Fibroblast of lung (primary cell): Measurements from ENCODE around the gene CYB561D2.

ENCODE experiments used
- EZH2 ChIP-seq: IDR thresholded peaks from 2 replicates; pipeline ENCODE4 v1.5.1; 2012; ENCODE audit warnings: low read length, control low read depth, mild to moderate bottlenecking; ENCODE audit errors: missing control alignments
- TF ChIP-seq, protein P1 (sequence below), 2 donors: IDR thresholded peaks in 1 of 2; conservative IDR thresholded peaks in 1 of 2; 1 replicate in 1 of 2; 2 replicates in 1 of 2; pipeline ENCODE4 v1.5.1; 2011 to 2012; ENCODE audit warnings: low read length in 2 of 2, control low read depth in 1 of 2, inconsistent platforms in 1 of 2, low read depth in 1 of 2, mild to moderate bottlenecking in 1 of 2

GRCh38 chr3:50357481-50357880 is 6.8 kb downstream of the CYB561D2 start:
- TF ChIP-seq, protein P1, sequence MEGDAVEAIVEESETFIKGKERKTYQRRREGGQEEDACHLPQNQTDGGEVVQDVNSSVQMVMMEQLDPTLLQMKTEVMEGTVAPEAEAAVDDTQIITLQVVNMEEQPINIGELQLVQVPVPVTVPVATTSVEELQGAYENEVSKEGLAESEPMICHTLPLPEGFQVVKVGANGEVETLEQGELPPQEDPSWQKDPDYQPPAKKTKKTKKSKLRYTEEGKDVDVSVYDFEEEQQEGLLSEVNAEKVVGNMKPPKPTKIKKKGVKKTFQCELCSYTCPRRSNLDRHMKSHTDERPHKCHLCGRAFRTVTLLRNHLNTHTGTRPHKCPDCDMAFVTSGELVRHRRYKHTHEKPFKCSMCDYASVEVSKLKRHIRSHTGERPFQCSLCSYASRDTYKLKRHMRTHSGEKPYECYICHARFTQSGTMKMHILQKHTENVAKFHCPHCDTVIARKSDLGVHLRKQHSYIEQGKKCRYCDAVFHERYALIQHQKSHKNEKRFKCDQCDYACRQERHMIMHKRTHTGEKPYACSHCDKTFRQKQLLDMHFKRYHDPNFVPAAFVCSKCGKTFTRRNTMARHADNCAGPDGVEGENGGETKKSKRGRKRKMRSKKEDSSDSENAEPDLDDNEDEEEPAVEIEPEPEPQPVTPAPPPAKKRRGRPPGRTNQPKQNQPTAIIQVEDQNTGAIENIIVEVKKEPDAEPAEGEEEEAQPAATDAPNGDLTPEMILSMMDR (conservative IDR thresholded peaks at IDR 0.05 in 1 of 2, IDR thresholded peaks at IDR 0.05 in 1 of 2; ENCODE audit: low read depth in 1 of 2, low read length in 2 of 2), result no peak
- no peak for TF ChIP-seq EZH2
